NB4 (cell line): ENCODE data around the gene LRMDA.

Source experiments
- CTCF ChIP-seq: IDR thresholded peaks from one replicate; pipeline ENCODE4 v1.5.1; 2012; ENCODE audit warnings: low read depth, low read length
- MAX ChIP-seq: IDR thresholded peaks from 2 replicates; pipeline ENCODE4 v1.6.1; 2011; ENCODE audit warnings: low read depth, low read length
- POLR2A ChIP-seq: IDR thresholded peaks from 2 replicates; pipeline ENCODE4 v1.6.1; 2011; ENCODE audit warnings: mild to moderate bottlenecking; ENCODE audit not compliant: insufficient read length; ENCODE audit errors: extremely low read depth

- no peak for TF ChIP-seq CTCF
- no peak for TF ChIP-seq MAX
- TF ChIP-seq POLR2A, result no peak
Measured at GRCh38 chr10:75694269-75694668, 262.8 kb downstream of the LRMDA start.
